Neural crest cell (in vitro differentiated cells): ENCODE results near the gene ZNF507. TPM values are rescaled to one million over a fixed set of nuclear protein-coding genes. Genes with fewer than 3 reads are reported as not detected.

ENCODE experiments used
- DNase-seq: peaks from one replicate; pipeline ENCODE4 v3.0.0; 2021; ENCODE audit warnings: low read depth, mixed read lengths, low spot score
- H3K27ac Mint-ChIP-seq: one replicate; pipeline ENCODE4 v1.8.0; 2021; ENCODE audit warnings: mild to moderate bottlenecking, mixed read lengths; ENCODE audit not compliant: unreplicated experiment
- H3K27me3 Mint-ChIP-seq: 2 replicates; pipeline ENCODE4 v1.8.0; 2021; ENCODE audit warnings: low read depth, mild to moderate bottlenecking, mixed read lengths
- H3K36me3 Mint-ChIP-seq: 2 replicates; pipeline ENCODE4 v1.8.0; 2021; ENCODE audit warnings: low read depth, mild to moderate bottlenecking, mixed read lengths
- H3K4me1 Mint-ChIP-seq: 2 replicates; pipeline ENCODE4 v1.8.0; 2021; ENCODE audit warnings: mixed read lengths
- H3K4me3 Mint-ChIP-seq: one replicate; pipeline ENCODE4 v1.8.0; 2021; ENCODE audit warnings: mild to moderate bottlenecking, mixed read lengths
- H3K9me3 Mint-ChIP-seq: 2 replicates; pipeline ENCODE4 v1.8.0; 2021; ENCODE audit warnings: mixed read lengths
- CTCF ChIP-seq: fragments of 200-600 bp; sonication (generic); conservative IDR thresholded peaks from 2 replicates; pipeline ENCODE4 v1.5.0; 2021; ENCODE audit warnings: antibody characterized with exemption, mild to moderate bottlenecking
- total RNA-seq: library from RNA; stranded (reverse); gene quantifications from 2 replicates; pipeline ENCODE4 v1.2.1, GENCODE V29; 2021

ZNF507 gene
- total RNA-seq, 1 donor from 2014 or later: 33.8 TPM

GRCh38 chr19:32308431-32309077 is 36.9 kb upstream of the ZNF507 start:
- H3K4me3 Mint-ChIP-seq: no peak overlapping the region
- no peak for TF ChIP-seq CTCF
- no peak overlapping the region for H3K27ac Mint-ChIP-seq
- H3K9me3 Mint-ChIP-seq: peaks cover 3% of the 10 kb centered on the region
- H3K27me3 Mint-ChIP-seq: peaks cover 3% of the 10 kb centered on the region
- peaks cover 4% of the 10 kb centered on the region for H3K36me3 Mint-ChIP-seq
- no peaks in the 10 kb centered on the region for H3K4me1 Mint-ChIP-seq
- DNase-seq: no peak

GRCh38 chr19:32309711-32310390 is 35.6 kb upstream of the ZNF507 start:
- no peak for DNase-seq
- Mint-ChIP-seq H3K27ac (no peak overlapping the region), H3K4me3 (no peak overlapping the region), H3K4me1 (peaks cover 8% of the 10 kb centered on the region), H3K9me3 (no peaks in the 10 kb centered on the region), H3K36me3 (no peaks in the 10 kb centered on the region), H3K27me3 (no peaks in the 10 kb centered on the region)
- TF ChIP-seq CTCF: no peak

GRCh38 chr19:32311371-32311770 is 34.0 kb upstream of the ZNF507 start:
- no peak overlapping the region for H3K4me3 Mint-ChIP-seq
- H3K9me3 Mint-ChIP-seq: no peaks in the 10 kb centered on the region
- peaks cover 17% of the 10 kb centered on the region for H3K4me1 Mint-ChIP-seq
- TF ChIP-seq CTCF: no peak
- H3K36me3 Mint-ChIP-seq: no peaks in the 10 kb centered on the region
- no peaks in the 10 kb centered on the region for H3K27me3 Mint-ChIP-seq
- no peak for DNase-seq
- no peak overlapping the region for H3K27ac Mint-ChIP-seq

GRCh38 chr19:32313569-32314265 is 31.7 kb upstream of the ZNF507 start:
- Mint-ChIP-seq H3K4me1 (peaks cover 25% of the 10 kb centered on the region), H3K27ac (no peak overlapping the region), H3K27me3 (no peaks in the 10 kb centered on the region)

GRCh38 chr19:32316034-32316433 is 29.4 kb upstream of the ZNF507 start:
- no peaks in the 10 kb centered on the region for H3K36me3 Mint-ChIP-seq
- no peak for TF ChIP-seq CTCF
- H3K9me3 Mint-ChIP-seq: no peaks in the 10 kb centered on the region
- no peak overlapping the region for H3K27ac Mint-ChIP-seq
- no peak overlapping the region for H3K4me3 Mint-ChIP-seq
- H3K4me1 Mint-ChIP-seq: peaks cover 33% of the 10 kb centered on the region
- no peak for DNase-seq
- no peaks in the 10 kb centered on the region for H3K27me3 Mint-ChIP-seq

More at GRCh38 chr19:32313569-32314265, 31.7 kb upstream of the ZNF507 start:
- TF ChIP-seq CTCF: no peak
- no peaks in the 10 kb centered on the region for H3K36me3 Mint-ChIP-seq
- DNase-seq: no peak
- no peak overlapping the region for H3K4me3 Mint-ChIP-seq
- H3K9me3 Mint-ChIP-seq: no peaks in the 10 kb centered on the region
